NCI-H1694 (cell line): ENCODE results near the gene CCDC24.

Experiments
- DNase-seq: peaks from one replicate; lab custom pipeline; 2025; lab: John Stamatoyannopoulos, UW

CCDC24 gene

GRCh38 chr1:43997295-43997999 lies 6.0 kb downstream of the CCDC24 start:
- DNase-seq = no peak

DNA sequence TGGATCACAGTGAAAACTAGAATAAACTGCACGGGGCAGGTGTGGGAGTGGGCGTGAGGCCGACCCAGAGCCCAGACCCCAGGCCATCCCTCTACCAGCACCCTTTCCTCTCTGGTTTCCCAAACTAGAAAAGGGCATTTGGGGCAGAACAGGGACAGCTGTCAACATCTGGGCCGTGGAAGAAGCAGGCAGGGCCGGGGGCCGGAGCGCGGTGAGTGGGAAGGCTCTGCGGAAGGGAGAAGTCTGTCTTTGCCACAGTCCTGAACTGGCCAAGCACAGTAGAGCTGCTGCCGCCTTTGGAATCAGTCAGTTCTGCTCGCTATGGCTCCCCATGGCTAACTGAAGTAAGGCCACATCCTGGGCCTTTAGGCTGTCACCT lies 6.6 kb downstream of the CCDC24 start:
- no peak for DNase-seq

GRCh38 chr1:43999455-43999854 lies 8.1 kb downstream of the CCDC24 start:
- no peak for DNase-seq

DNA sequence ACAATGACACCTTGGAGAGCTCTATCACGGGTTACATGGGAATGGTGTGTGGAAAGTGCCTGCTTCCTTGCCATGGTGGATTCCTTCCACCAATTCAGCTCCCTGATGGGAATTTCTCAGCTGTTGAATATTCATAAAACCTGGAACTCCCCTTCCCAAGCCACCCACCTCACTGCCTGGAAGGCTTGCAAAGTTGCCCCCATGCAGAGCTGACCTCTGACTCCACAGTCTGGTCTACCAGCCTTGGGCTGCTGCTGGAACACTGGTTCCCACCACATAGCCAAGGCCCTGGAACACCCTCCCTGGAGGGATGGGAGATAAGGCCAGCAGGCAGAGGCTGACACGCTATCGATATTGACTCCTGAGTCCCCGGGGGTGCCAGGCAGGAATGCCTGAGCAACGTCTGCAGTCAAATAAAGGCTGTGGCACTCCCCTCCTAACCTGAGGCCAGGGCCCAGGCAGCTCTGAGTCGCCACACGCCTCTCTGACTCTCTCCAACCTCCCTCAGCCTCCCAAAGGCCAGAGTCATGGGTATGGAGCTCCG lies 8.8 kb downstream of the CCDC24 start:
- no peak for DNase-seq

GRCh38 chr1:44002165-44002564 lies 10.8 kb downstream of the CCDC24 start:
- DNase-seq = no peak

- no peak for DNase-seq
These were observed 11.3 kb downstream of the CCDC24 start for GRCh38 chr1:44002606-44003157.

GRCh38 chr1:44008259-44008658 lies 16.9 kb downstream of the CCDC24 start:
- DNase-seq = no peak

- no peak for DNase-seq
These were observed 19.6 kb downstream of the CCDC24 start for GRCh38 chr1:44010935-44011471.

DNA sequence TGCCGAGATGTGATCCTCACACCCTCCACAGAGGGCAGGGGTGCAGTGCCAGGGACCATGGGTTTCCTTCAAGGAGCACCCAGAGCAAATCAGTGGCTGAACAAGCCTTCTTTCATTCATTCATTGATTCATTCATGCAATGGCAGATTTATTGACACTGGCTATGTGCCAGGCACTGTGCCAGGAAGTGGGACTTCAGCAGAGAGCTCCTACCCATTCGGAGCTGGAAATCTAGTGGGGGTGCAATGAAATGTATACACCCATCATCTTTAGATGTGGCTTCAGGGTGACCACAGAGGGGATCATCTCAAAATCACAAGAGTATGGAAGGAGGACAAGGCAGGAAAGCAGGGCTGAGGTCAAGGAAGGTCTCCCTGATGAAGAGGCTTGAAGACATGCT lies 21.0 kb downstream of the CCDC24 start:
- DNase-seq = no peak

DNA sequence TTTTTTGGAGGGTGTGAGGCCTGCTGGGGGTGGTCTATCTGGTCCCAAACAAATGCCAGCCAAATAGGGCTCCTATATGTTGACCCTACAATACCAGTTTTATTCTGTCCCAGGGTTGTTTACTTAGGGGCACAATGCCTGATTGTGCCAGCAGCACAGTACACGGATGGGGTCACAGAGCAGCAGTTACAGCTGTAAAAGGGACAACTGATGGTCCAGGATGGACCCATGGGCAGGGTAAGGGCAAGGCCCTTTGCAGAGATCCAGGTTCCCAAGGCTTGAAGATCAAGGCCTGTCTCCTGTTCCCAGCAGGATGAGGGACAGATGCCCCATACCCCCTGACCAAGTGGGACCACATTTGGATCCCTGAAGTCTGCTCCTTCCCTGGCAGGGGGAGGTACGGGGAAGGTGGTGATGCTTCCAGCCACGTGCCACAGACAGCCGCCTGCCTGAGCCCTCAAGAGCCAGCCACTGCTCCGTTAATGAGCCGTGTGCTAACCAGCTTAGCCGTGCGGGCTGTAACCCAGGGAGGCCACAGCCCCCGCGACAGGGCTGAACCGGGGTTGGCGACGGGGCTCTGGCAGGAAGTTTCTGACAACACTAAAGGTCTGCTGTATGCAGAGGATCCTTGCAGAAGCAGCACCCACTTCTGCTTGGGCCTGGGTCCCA lies 21.7 kb downstream of the CCDC24 start:
- DNase-seq = no peak

DNA sequence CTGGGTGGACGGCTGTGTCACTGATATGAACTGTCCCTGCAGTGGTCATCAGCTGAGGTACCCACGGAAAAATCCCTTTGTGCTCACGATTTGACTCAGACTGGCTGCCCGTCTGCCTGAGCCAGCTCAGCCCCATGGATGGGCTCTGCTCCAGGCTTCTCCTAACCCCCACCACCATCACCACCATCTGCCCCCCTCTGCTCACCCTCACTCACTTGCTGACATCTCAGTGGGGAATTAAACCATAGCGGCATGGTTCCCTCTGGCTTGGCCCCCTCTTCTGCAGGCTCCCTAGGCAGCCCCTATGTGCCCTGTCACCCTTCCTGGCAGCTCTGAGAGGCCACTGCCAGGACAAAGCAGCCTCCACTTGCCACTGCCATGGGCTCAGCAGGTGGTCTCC lies 22.6 kb downstream of the CCDC24 start:
- no peak for DNase-seq

DNA sequence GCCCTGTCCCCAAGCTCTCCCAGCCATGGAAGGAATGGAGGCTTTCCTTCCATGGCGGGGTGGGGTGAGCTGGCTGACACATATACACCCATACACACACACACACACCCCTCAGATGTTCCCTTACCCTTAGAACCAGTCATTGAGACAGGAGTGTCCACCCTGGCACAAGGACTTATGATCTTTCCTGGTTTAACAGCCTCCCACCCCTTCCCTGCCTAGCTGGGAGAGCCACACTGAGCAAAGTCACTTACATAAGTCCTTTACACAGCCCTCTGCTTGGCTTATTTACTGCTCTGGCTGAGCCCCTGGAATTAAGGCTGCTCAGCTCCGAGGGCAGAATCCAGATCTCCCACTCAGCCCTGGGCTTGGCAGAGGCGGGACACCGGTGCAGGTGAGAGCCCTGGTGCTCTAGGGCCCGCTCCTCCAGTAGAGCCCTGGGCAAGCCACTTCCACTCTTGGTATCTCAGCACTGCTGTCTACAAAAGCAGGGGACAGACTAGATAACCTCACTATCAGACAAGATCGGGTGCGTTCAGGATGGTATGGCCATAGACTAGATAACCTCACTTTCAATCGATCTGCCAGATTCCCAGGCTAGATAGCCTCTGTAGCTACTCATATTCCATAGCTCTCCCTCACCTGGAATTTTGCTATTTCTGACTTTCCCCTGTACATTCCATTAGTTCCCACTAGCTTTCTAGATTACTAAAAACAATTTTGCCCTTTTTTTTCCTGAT lies 23.1 kb downstream of the CCDC24 start:
- no peak for DNase-seq

GRCh38 chr1:44015206-44015605 lies 23.8 kb downstream of the CCDC24 start:
- no peak for DNase-seq

DNA sequence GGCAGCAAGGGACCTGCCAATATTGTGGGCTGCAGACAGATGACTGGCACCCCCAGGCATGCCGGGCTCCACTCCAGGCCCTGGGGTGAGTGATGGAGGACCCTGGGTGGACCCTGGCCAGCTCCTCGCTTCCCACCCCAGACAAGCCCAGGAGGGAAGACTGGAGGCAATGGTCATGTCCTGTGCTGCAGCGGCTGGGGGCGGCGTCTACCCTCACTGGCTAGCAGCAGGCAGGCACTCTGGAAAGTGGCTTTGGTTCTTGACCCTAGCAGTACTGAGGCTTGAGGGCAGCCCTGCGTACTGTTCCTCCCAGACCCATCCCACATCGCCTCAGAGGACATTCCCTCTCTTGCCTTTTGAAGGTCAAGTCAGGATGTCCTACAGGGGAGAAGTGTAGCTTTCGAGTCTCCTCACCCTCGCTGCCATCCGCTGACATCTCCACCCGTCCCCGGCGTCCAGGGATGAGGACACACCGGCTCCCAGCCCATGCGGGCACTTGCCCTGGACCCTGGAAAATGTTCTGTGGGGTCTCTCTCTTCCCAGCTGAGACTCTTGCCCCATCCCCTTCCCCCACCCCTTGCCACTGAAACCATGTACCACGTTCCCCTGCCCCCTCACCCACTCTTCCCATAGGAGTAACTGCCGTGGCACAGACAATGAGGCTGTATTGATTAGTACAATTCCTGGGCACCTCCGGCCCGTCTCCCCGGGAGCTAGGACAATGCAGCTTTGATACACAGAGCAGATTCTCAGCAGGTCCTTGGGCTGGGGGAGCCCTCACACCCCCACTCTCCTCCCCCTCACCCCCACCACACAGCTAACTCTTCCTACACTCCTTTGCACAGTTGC lies 24.9 kb downstream of the CCDC24 start:
- DNase-seq = no peak

DNA sequence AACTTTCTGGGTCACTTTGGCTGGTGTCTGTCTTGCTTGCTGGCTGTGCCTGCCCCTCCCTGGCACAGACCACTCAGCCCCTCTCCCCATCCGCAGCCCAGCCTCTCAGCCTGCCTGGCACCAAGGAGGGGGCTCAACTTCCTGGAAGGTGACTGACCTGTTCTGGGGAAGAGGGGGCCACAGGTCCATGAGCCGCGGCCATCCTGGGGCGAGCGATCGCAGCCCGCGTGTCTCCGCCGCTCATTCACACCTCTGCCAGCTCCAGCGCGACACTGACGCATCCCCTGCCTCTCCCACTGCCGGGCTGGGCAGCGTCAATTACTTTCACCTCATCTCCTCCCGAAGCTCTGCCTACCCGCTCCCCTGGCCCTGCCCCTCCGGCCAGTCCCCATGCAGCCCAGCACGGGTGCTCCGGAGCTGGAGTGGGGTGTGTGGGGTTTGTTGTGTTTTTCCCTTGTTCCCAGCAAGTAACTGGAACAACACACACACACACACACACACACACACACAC lies 25.5 kb downstream of the CCDC24 start:
- no peak for DNase-seq

GRCh38 chr1:44019466-44019948 lies 28.1 kb downstream of the CCDC24 start:
- DNase-seq = no peak

- no peak for DNase-seq
These were observed 29.1 kb downstream of the CCDC24 start for GRCh38 chr1:44020464-44020863.

DNA sequence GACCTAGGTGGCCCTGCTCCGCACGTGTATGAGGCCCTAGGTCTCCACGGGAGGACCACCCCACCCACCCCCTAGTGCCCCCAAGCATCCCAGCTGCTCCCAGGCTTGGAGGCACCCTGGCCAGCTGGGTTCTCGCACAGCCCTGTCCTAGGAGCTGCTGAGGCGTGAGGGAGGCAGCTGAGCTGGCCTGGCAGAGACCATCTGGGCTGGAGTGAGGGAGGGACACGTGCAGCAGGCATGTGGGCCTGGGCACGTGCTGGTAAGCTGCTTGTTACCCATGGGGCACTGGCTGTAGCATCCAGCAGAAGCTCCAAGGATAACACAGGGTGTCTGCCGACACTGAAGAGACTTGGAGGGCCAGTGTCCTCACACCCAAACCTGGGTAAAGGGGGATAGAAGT lies 29.8 kb downstream of the CCDC24 start:
- no peak for DNase-seq

DNA sequence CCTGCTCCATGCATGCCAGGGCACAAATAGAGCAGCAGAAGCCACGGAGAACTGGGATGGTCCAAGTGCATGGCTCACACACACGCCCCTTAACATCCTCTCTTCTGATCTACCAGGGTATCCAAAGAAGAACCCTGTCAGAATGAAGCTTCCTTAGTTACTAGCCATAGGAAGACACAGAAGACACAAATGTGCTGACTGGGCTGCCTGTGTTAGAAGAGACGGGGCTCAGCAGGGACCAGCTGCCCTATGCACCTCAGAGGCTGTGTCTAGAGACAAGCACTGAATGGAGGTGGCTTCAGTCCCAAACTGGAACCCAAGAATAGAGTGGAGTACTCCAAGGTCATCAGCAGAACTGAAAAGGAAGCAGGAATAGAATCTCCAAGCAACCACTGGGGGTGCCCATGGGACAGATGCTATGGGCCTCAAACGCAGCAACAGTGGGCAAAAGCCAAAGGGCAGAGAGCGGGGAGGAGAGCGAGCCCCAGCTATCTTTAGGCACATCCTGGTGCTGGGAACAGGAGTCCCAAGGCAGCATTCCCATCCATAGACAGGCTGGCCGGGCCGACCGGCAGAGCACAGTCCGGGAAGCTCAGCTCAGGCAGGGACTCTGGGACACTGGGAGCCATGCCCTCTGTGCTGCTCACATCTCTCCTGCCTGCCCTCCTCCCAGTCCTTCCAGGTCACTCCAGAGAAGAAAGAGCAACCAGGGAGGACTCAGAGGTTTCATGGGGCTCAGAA lies 30.4 kb downstream of the CCDC24 start:
- no peak for DNase-seq
